GM18498 (cell line): ENCODE measurements around the gene STRN3.

Experiments used
- ATAC-seq: cut with Tn5 transposase; IDR thresholded peaks from one replicate; pipeline ENCODE4 v1.9.1; 2021; ENCODE audit warnings: mild to moderate bottlenecking, moderate library complexity; ENCODE audit not compliant: unreplicated experiment

STRN3 gene

DNA sequence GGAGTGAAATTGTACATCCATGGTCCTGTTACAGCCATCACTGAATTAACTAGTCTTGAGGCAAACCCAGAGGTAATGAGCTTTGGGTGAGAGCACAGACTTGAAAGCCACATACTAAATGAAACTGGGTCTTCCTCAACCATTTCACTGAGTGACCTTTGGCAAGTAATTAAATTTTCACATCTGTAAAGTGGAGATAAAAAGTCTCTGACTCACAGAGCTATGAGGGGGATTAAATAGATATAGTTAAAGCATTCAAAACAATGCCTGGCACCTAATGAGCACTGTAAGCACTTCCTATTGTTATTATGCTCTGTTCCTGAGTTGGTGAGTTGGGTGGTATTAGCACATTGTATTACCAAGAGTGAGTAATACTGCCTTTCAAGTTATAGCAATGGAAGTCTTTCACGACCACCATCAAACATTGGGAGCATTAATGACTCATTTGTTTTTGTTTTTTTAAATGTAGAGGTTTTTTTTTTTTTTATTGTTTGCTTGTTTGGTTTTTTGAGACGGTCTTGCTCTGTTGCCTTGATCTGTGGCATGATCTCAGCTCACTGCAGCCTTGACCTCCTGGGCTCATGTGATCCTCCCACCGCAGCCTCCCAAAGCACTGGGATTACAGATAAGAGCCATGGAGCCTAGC, 12.5 kb upstream of the STRN3 start:
- ATAC-seq, result no peak

DNA sequence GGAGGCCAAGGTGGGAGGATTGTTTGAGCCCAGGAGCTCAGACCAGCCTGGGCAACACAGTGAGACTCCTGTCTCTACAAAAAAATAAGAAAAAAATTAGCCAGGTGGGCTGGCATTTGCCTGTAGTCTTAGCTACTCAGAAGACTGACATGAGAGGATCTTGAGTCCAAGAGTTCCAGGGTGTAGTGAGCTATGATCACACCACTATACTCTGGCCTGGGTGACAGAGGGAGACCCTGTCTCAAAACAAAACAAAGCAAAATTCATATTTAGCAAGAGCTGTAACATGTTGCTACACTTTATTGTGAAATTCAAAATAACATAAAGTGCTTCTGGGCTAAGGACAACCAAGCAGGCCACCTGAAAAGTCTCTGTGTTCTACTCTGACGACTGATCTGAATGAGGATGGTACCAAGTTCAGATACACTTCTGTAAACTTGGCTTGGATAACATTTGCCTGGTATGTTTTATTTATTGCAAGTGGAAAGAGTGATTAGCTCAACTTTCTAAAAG, 11.6 kb upstream of the STRN3 start:
- no peak for ATAC-seq

DNA sequence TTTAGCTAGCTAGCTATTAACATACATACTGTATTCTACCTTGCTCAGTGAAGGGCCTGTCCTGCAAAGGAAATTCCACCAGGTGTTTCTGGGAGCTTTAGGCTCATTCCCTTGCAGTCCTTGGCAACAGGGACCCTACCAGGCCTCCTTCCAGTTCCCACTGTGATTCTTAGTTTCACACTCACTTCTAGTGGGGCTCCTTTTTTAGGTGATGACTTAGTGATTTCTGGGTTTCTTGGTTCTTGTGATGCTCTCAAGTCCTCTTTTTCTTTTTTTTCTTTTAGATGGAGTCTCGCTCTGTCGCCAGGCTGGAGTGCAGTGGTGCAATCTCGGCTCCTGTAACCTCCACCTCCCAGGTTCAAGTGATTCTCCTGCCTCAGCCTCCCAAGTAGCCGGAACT, 10.4 kb upstream of the STRN3 start:
- ATAC-seq, result no peak

DNA sequence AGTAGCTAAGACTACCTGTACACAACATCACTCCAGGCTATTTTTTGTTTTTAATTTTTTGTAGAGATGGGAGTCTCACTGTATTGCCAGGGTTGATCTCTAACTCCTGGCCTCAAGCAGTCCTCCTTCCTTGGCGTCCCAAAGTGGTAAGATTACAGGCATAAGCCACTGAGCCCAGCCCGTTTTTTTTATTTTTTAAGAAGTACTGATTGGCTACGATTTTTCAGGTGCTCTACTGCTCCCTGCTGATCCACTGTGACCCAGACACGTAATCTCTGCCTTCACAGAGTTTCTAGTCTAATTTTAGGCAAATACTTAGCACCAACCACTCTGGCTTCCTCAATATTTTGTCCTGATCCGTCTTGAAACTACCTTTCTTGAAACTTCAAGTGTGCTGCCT, 4.3 kb upstream of the STRN3 start:
- no peak for ATAC-seq

DNA sequence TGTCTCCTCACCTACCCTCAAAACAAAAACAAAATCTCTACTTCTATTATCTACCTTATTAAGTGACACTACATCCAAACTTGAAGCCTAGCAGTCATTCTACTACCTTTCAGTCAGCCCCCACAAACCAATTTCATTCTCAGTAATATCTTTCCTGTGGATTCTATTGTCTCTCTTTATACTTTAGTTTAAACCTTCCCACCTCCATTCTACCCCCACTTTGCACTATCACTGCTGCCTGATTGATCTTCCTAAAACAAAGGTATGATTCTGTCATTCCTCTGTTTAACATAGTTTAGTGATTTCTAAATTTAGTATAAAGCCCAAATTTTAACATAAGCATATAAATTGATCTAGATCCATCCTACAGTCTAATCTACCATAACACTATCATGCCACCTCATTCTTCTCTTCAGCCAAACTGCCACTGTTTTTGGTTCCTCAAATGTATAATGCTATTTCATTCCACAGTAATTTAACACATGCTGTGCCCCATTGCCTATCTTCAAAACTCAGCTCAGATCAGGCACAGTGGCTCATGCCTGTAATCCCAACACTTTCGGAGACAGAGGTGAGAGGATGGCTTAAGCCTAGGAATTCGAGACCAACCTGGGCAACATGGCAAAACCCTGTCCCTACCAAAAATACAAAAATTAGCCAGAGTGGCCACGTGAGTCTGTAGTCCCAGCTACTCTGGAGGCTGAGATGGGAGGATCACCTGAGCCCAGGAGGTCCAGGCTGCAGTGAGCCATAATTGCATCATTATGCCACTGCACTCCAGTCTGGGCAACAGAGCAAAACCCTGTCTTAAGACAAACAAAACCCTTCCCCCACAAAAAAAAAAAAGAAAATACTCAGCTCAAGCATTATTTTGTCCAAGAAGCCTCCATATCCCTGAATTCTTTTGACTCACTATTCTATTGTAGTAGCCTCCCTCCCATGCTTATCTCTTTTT, 3.1 kb upstream of the STRN3 start:
- no peak for ATAC-seq

DNA sequence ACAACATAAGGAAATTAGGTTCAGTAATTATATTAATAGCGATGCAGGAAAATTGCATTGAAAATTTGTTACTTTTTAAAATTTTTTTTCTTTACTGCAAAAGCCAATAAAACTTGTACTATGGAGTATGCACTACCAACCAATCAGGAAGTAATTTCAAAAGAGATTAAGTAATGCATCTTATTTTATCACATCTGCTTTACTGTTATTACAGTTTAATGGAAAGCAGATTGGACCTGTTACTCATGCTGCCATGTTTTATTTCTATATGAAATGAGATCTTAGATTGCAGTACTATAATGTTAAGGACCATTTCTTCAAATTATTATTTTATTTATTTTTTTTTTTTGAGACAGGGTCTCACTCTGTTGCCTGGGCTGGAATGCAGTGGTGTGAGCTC, 1.7 kb upstream of the STRN3 start:
- no peak for ATAC-seq

DNA sequence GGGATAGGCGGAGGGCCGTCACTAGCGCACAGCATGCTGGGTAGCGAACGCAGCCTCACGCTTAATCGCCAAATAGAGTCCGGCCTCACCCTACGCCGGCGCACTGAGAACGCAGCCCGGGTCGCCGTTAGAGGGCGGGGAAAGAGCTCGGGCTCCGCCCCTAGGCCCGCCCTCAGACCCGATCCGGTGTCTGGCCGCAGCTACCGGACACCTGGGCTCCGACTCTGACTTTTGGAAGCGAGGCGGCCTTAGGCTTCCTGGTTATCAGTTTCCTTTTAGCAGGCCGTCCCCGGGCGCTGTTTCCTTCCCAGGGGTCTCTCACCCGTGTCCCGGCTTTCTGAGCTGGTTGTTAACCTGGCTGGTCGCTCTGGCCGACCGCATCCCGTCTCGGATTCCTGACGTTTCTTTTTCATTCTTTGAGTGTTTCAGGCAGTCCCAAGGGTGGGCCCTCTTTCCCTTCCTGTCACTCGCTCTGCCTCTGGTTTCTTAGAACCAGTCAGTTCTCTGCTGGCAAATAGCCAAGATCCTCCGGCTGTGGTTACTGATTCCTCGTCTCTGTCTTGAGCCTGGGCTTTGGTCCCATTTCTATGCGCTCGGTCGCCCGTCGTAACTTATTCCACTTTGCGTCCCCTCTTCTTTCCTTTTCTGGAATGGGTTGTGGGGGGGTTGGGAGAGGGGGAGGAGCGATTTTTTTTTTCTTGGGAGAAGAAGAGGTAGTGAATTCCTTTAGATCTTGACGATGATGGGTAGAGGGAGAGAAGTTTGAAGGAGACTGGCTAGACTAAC, 464 bp upstream of the STRN3 start:
- peak; percentile 96 for ATAC-seq

DNA sequence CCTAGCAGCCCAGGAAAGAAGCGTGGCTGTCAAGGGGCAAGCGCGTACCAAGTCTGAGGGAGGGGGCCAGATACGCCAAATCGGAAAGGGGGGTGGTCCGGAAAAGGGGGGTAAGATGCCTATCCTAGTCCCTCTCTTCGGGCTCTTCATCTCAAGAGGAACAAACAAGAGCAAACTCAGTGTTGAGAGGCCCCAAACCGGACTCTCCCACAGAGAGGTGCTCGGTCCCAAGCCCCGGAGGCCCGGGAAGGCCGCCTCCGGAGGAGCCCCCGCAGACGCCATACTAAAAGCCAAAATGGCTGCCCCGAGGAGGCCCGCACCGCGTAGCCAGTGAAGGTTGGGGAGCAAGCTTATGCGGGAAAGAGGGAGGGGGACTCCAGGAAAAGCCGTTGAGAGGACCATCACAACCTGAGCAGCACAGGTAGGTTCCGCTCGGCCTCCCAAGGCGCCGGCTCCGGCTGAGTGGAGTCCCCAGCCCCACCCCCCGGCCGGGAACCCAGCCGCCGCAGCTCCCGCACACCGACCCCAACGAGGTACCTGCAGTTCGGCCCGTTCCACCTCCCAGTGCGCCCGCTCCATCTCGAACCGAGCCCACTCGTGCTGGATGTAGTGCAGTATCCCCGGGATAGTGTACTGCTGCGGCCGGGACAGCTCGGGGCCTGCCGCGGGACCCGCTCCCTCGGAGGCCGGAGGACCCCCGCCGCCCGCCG, 657 bp downstream of the STRN3 start, which contains the start of gene AP4S1:
Gene AP4S1, plus strand, starts transcription at position 283 of the 710 bp plus-strand sequence. CDS start 40,548 bp downstream, outside the sequence.
- ATAC-seq, result peak; percentile 17

DNA sequence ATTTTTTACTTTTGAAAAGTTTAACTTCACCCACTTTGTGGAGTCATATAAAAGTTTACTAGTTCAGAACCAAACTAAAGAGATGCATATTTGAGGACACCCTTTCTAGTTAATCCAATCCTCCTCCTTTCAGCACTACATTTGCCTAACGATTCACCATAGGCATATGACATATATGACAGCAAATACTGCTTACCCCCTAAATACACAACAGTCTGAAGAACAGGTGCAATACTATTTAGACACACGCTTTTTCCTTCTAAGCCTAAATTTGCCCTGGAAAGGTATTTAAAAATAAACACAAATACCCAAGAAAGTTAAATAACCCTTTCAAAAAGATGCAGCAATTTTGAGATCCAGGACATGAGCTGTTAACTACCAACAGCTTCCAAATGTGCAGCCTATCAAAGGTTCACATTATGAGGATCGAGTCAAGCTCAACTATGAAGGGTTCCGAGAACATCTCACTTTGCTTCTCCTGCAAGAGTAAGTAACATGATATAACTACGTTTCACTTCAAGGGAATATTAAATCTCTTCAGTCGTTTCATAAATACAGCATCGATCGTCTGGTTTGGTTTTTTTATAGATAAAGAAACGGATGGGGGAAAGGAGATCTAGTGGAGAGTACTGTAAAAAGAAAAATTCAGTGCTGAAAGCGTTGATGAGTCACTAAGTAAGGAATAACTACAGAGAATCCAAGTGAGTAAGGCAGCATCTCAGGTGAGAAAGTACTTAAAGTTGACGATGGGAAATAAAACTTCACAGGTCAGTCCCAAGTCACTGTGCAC, 1.4 kb downstream of the STRN3 start:
- ATAC-seq, result no peak

DNA sequence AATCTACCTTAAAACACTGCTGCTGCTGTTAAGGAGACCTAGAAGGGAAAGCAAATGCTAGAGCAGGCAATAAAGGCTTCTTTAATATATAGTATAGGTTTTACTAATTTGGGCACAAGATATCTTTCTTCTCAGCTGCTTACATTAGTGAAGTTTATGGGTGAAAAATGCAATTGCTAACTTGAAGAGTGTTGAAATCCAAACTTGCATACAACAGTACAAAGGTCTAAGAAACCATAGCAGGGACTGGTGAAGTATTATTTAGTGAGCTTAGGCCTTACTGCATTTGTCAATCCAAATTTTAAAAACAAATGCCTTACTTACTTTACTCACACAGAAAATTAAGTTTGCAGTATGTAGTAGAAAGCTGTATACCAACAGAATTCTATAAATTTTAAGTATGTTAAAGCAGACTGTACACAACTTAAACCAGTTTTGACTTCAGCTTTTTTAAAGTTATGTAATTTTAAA, 2.1 kb downstream of the STRN3 start:
- ATAC-seq, result no peak

DNA sequence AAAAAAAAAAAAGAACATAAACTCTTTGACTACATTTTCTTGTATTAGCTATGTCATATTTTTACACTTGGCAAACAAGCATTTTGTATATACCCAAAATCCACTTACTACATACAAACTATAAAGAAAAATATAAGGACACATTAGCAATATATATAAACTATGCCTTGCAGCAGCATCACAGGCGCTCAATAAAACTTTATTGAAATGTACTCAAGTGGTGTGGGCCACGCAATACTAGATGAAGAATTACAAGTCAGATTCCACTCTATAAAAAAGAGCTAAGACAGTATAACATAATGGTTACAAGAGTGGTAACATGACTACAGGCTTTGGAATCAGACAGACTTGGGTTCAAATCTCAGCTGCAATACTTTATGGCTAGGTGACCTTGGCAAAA, 3.8 kb downstream of the STRN3 start:
- ATAC-seq, result no peak

DNA sequence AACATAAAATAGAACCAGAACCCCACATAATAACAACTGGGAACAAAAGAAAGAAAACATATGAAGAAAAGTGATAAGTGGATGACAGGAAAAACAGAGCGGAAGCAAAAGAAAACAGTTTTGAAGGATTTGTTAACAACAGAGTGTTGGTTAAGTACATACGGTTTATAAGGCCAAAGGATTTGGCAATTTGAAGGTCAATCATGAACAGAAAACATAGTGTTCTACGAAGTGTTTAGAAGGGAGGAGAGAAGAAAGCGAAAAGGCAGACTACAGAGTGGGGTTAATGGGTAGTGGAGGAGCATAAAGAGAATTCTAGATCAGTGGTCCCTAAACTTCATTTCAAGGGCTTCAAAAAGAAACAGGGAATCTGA, 4.6 kb downstream of the STRN3 start:
- no peak for ATAC-seq

DNA sequence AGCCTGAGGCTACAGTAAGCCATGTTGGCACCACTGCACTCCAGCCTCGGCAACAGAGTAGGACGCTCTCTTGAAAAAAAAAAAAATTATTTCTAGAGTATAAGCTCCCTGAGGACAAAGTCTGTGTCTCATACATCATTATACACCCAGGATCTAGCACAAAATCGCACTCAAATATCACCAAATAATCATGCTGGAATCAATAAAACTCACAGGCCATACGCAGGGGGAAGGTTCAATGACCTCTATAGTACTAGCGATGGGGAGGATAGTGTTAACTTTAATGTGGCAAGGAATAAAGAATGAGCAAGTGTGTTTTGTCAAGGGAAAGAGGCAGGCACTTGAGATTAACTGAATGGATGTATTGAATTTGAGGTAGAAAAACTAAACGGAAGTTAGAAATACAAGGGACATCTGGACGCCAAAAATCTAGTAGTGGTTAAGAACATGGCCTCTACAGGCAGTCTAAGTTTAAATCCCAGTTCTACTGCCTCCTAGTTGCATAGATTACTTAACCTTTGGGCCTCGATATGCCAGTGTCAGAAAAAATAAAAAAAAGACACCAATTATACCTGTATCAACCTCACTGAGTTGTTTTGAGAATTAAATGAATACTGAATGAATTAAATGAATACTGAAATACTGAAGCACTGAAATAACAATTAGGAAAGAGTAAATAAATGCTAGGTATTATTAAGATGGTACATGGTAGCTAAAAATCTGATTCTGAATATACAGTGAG, 5.2 kb downstream of the STRN3 start:
- ATAC-seq, result no peak

DNA sequence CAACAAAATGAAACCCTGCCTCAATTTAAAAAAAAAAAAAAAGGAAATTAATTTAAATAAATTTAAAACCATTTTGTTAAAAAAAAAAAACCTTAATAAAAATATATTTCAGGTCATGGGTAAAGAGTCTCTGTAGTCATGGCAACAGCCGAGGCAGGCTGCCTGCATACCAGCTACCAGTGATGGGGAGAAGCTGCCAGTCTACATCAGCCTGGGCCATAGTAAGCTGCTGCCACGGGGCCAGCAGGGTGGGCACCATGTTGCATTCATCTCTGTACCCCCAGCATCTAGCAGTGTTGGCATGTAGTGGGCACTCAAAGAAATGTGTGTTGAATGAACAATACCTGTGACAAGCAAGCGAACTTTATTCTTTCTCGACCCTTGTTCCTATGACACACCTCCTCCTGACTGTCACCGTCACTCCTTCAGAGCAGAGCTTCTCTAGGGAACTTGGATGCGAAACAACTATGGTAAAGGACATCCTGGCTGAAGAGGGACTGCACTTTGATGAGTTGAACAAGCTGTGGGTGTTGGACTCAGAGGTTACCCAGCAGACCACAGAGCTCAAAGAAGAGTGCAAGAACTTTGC, 8.0 kb downstream of the STRN3 start:
- ATAC-seq, result no peak

DNA sequence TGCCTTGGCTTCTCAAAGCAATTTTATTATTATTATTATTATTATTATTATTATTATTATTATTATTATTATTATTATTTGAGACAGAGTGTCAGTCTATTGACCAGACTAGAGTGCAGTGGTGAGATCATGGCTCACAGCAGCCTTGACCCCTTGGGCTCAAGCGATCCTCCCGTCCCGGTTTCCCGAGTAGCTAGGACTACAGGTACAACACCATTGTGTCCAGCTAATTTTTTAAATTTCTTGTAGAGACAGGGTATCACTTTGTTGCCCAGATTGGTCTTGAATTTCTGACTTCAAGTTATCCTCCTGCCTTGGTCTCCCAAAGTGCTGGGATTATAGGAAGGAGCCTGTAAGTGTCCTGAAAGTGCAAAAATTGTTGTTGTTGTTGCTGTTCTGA, 12.3 kb downstream of the STRN3 start:
- no peak for ATAC-seq

DNA sequence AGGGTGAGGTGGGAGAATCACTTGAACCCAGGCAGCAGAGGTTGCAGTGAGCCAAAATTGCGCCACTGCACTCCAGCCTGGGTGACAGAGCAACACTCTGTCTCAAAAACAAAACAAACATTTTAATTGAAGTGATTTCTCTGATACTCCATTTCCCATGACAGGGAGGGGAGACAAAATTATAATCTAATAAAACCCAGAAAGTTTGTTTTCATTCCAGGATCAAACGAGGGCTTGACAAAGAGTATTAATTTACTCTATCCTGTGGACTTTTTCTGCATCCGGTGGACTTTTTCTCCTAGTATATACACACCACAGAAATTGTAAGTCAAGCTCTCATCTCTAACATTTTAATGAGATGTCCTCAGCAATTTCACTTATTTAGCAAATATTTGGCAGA, 15.2 kb downstream of the STRN3 start:
- ATAC-seq, result no peak

DNA sequence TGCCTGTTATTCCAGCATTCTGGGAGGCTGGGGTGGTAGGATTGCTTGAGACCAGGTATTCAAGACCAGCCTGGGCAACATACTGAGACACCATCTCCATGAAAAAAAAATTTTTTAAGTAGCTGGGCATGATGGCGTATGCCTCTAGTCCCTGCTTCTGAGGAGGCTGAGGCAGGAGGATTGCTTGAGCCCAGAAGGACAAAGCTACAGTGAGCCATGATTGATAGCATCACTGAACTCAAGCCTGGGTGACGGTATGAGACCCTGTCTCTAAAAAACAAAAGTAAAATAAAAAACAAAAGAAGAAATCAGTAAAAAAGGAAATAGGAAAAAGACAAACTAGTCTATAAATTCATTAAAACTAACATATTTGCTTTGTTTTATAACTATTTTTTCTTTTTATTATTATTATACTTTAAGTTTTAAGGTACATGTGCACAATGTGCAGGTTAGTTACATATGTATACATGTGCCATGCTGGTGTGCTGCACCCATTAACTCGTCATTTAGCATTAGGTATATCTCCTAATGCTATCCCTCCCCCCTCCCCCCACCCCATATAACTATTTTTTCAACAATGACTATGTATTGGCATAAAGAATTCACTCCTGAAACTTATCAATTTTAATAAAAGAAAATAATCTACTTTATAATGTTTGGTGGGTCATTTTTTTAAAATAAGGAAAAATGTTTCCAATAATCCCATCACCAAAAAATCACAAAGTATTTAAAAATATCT, 16.2 kb downstream of the STRN3 start:
- ATAC-seq, result no peak

DNA sequence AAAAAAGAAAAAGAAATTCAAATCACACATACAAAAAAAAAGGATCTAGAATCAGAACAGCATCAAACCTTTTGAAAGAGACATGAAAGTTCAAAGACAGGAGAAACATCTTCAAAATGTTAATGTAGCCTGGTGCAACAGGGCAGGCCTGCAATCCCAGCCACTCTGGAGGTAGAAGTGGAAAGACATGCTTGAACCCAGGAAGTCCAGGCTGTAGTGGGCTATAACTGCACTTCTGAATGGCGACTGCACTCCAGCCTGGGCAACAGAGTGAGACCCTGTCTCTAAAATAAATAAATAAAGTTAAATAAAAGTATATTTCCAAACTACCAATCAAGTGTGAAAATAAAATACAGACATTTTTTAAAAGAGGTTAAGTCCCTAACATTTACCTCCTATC, 19.5 kb downstream of the STRN3 start:
- ATAC-seq, result no peak
